ENCODE results near the gene MAN2B2. TPM values are rescaled to one million over a fixed set of nuclear protein-coding genes. Genes with fewer than 3 reads are reported as not detected.

MAN2B2 gene
- total RNA-seq, 1 donor from 2014 or later = 24.2 TPM

DNA sequence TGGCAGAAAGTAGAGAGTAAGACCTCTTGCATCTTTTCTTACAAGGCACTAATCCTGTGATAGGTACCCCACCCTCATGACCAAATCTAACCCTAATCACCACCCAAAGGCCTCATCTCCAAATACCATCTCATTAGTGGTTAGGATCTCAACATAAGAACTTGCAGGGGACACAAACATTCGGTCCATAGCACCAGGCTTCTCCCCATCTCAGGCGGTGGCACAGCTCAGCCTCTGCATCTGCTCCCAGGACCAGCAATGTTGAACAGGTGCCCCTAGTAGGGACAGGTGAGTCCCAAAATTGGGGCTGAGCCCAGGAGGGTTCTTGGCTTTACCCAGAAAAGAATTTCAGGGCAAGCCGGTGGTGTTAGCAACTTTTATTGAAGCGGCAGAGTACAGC, 57.1 kb downstream of the MAN2B2 start:
- CTCF ChIA-PET = no interaction called here
- H3K27me3 Mint-ChIP-seq = no peaks in the 10 kb centered on the region
- POLR2A ChIA-PET = no interaction called here
- no peaks in the 10 kb centered on the region for H3K9me3 Mint-ChIP-seq
- no peak overlapping the region for H3K27ac Mint-ChIP-seq
- TF ChIP-seq, protein P1, sequence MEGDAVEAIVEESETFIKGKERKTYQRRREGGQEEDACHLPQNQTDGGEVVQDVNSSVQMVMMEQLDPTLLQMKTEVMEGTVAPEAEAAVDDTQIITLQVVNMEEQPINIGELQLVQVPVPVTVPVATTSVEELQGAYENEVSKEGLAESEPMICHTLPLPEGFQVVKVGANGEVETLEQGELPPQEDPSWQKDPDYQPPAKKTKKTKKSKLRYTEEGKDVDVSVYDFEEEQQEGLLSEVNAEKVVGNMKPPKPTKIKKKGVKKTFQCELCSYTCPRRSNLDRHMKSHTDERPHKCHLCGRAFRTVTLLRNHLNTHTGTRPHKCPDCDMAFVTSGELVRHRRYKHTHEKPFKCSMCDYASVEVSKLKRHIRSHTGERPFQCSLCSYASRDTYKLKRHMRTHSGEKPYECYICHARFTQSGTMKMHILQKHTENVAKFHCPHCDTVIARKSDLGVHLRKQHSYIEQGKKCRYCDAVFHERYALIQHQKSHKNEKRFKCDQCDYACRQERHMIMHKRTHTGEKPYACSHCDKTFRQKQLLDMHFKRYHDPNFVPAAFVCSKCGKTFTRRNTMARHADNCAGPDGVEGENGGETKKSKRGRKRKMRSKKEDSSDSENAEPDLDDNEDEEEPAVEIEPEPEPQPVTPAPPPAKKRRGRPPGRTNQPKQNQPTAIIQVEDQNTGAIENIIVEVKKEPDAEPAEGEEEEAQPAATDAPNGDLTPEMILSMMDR (IDR thresholded peaks at IDR 0.05) = no peak
- ATAC-seq (ENCODE audit: low read depth) = no peak
- H3K4me3 Mint-ChIP-seq = no peak overlapping the region
- intact Hi-C loops (cut with micrococcal nuclease) = no loop called here
- H3K36me3 Mint-ChIP-seq (ENCODE audit: low read depth) = no peaks in the 10 kb centered on the region
- no peaks in the 10 kb centered on the region for H3K4me1 Mint-ChIP-seq
- no peak for DNase-seq

DNA sequence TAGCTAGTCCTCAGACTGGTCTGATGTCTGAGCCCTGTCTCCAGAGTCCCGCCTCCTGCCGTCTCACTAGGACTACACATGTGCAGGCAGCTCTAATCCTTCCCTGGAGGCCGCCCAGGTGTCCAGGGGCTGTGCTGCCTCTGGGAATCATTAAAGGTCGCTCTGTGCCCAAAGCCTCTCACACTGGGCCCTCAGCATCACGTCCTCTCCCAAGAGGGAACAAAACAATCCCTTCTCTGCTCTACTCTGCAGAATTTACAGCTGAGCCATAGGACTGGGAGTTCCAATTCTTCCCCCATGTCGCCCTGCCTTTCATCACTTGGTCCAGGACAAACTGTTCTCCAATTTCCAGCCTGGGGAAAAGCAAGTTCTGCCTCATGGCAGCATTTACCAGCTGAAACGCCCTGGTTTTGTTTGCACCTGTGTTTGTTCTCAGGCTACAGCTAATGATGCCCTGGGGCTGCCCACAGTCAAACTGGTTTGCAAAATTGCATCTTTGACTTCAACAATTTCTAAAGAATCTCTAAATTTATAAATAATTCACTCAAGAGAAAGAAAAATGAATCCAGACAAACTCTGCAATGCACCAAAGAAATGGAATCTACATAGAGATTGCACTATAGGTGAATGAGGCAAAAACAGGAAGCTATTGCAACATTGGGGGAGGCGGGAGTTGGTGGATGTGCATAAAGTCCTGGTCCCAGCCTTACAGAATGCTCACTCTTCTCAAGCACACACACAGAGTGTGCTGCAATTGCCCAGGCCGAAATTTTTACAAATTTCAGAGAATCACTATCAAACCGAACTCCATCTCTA, 58.3 kb downstream of the MAN2B2 start:
- H3K4me1 Mint-ChIP-seq = no peaks in the 10 kb centered on the region
- intact Hi-C loops (cut with micrococcal nuclease) = no loop called here
- no peak overlapping the region for H3K27ac Mint-ChIP-seq
- H3K36me3 Mint-ChIP-seq (ENCODE audit: low read depth) = no peaks in the 10 kb centered on the region
- CTCF ChIA-PET = no interaction called here
- H3K4me3 Mint-ChIP-seq = no peak overlapping the region
- TF ChIP-seq, protein P1 (IDR thresholded peaks at IDR 0.05) = no peak
- H3K27me3 Mint-ChIP-seq = no peaks in the 10 kb centered on the region
- POLR2A ChIA-PET = interaction anchor here (0.7 kb wide), 1 partner anchor 77 kb away, joined by 3 read pairs; no protein-coding TSS in a partner anchor
- no peak for ATAC-seq (ENCODE audit: low read depth)
- H3K9me3 Mint-ChIP-seq = no peaks in the 10 kb centered on the region
- DNase-seq = no peak

DNA sequence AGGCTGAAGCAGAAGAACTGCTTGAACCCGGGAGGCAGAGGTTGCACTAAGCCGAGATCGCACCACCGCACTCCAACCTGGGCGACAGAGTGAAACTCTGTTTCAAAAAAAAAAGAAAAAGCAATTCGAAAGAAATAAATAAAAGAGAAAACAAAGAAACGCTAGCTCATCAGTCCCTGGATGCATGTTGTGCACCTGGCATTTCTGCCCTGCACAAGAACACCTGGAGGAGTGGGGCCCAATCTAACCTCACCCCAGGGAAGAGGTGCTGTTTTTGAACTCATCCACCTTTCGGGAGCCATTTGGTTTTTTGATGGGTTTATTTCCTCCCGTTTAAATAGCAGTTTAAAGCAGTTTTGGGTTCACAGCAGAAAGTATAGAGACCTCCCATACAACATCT, 59.8 kb downstream of the MAN2B2 start:
- Mint-ChIP-seq H3K27me3 (no peaks in the 10 kb centered on the region), H3K27ac (no peak overlapping the region), H3K36me3 (ENCODE audit: low read depth) (no peaks in the 10 kb centered on the region), H3K9me3 (no peaks in the 10 kb centered on the region), H3K4me3 (no peak overlapping the region), H3K4me1 (no peaks in the 10 kb centered on the region)
- ATAC-seq (ENCODE audit: low read depth) (no peak), DNase-seq (no peak)
- ChIA-PET POLR2A (no interaction called here), CTCF (no interaction called here)
- intact Hi-C loops (cut with micrococcal nuclease) = no loop called here
- TF ChIP-seq, protein P1 (IDR thresholded peaks at IDR 0.05) = no peak

DNA sequence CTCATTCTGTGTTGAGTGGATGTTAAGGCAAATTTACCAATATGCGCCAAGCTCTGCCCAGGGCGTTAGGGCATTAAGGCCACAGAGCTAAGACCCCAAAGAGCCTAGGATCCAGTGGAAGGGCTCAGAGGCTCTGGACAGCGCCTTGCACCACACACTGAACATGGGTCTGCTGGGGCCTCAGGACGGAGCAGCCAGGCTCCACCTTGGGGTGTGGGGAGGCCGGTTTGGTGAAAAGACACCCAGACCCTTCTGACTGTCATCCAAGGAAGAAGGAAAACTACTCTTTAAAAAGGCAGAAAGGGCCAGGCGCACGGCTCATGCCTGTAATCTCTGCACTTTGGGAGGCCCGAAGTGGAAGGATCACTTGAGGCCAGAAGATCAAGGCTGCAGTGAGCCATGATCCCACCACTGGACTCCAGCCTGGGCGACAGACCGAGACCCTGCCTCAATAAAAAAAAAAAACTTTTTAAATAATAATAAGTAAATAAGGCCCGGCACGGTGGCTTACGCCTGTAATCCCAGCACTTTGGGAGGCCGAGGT, 64.2 kb downstream of the MAN2B2 start:
- no peak overlapping the region for H3K4me3 Mint-ChIP-seq
- TF ChIP-seq, protein P1 (IDR thresholded peaks at IDR 0.05) = no peak
- no peaks in the 10 kb centered on the region for H3K27me3 Mint-ChIP-seq
- intact Hi-C loops (cut with micrococcal nuclease) = no loop called here
- H3K4me1 Mint-ChIP-seq = peaks cover 36% of the 10 kb centered on the region
- H3K27ac Mint-ChIP-seq = no peak overlapping the region
- POLR2A ChIA-PET = interaction anchor here (0.6 to 5.8 kb wide), 8 partner anchors 35 to 270 kb away, joined by 3 to 118 read pairs (median 21); partner anchors contain the start of genes BLOC1S4, MAN2B2, MRFAP1L1 and TBC1D14
- H3K9me3 Mint-ChIP-seq = no peaks in the 10 kb centered on the region
- ATAC-seq (ENCODE audit: low read depth) = no peak
- DNase-seq = no peak
- CTCF ChIA-PET = no interaction called here
- peaks cover 39% of the 10 kb centered on the region for H3K36me3 Mint-ChIP-seq (ENCODE audit: low read depth)
